ENCODE measurements around the gene FBXL15.

GRCh38 chr10:102399217-102400021 lies 21.2 kb upstream of the FBXL15 start:
- peak; percentile 45 for TF ChIP-seq CTCF (IDR thresholded peaks at IDR 0.05; ENCODE audit: insufficient read depth, low read depth, low read length)
- no peak for TF ChIP-seq EZH2 (IDR thresholded peaks at IDR 0.05; ENCODE audit: insufficient read depth, low read length)
